ENCODE data around the gene NMT1. TPM values are rescaled to one million over a fixed set of nuclear protein-coding genes. Genes with fewer than 3 reads are reported as not detected.

The NMT1 gene
- total RNA-seq, 6 experiments from 2014 or later: 135 to 152 (median 142) TPM

GRCh38 chr17:45127207-45127547 is 66.1 kb downstream of the NMT1 start:
- DNase-seq: no peak
- Mint-ChIP-seq H3K36me3 (ENCODE audit: low read depth) (peaks cover 4% of the 10 kb centered on the region; the same call in 1 of the 2 replicates), H3K27me3 (ENCODE audit: insufficient read depth) (no peaks in the 10 kb centered on the region), H3K27ac (peak overlapping the region; percentile 76; the same call in 1 of the 2 replicates), H3K4me1 (ENCODE audit: low read depth) (peaks cover 74% of the 10 kb centered on the region), H3K4me3 (no peak overlapping the region), H3K9me3 (no peaks in the 10 kb centered on the region)
- no peak for TF ChIP-seq CTCF (IDR thresholded peaks at IDR 0.05)

GRCh38 chr17:45127548-45128300 is 66.6 kb downstream of the NMT1 start:
- Mint-ChIP-seq H3K36me3 (ENCODE audit: low read depth) (peaks cover 4% of the 10 kb centered on the region; the same call in 1 of the 2 replicates), H3K27me3 (ENCODE audit: insufficient read depth) (no peaks in the 10 kb centered on the region), H3K27ac (peak overlapping the region; percentile 76), H3K4me1 (ENCODE audit: low read depth) (peaks cover 69% of the 10 kb centered on the region), H3K9me3 (no peaks in the 10 kb centered on the region), H3K4me3 (peak overlapping the region; percentile 35)
- TF ChIP-seq CTCF (IDR thresholded peaks at IDR 0.05): no peak
- DNase-seq: peak; percentile 31

GRCh38 chr17:45128331-45128730 is 67.2 kb downstream of the NMT1 start:
- Mint-ChIP-seq H3K4me1 (ENCODE audit: low read depth) (peaks cover 63% of the 10 kb centered on the region), H3K9me3 (no peaks in the 10 kb centered on the region), H3K4me3 (peak overlapping the region; percentile 35), H3K36me3 (ENCODE audit: low read depth) (peaks cover 4% of the 10 kb centered on the region; the same call in 1 of the 2 replicates), H3K27ac (peak overlapping the region; percentile 76), H3K27me3 (ENCODE audit: insufficient read depth) (no peaks in the 10 kb centered on the region)
- TF ChIP-seq CTCF (IDR thresholded peaks at IDR 0.05): no peak
- no peak for DNase-seq

- no peaks in the 10 kb centered on the region for H3K27me3 Mint-ChIP-seq (ENCODE audit: insufficient read depth)
- DNase-seq: no peak
- no peaks in the 10 kb centered on the region for H3K9me3 Mint-ChIP-seq
- peaks cover 64% of the 10 kb centered on the region for H3K4me1 Mint-ChIP-seq (ENCODE audit: low read depth)
- peaks cover 4% of the 10 kb centered on the region; the same call in 1 of the 2 replicates for H3K36me3 Mint-ChIP-seq (ENCODE audit: low read depth)
- peak overlapping the region; percentile 76 for H3K27ac Mint-ChIP-seq
- no peak overlapping the region for H3K4me3 Mint-ChIP-seq
- TF ChIP-seq CTCF (IDR thresholded peaks at IDR 0.05): no peak
Measured at GRCh38 chr17:45128989-45129388, 67.9 kb downstream of the NMT1 start.

GRCh38 chr17:45129426-45129939 is 68.4 kb downstream of the NMT1 start:
- TF ChIP-seq CTCF (IDR thresholded peaks at IDR 0.05): no peak
- no peaks in the 10 kb centered on the region for H3K27me3 Mint-ChIP-seq (ENCODE audit: insufficient read depth)
- H3K4me1 Mint-ChIP-seq (ENCODE audit: low read depth): peaks cover 60% of the 10 kb centered on the region
- H3K4me3 Mint-ChIP-seq: no peak overlapping the region
- peaks cover 4% of the 10 kb centered on the region; the same call in 1 of the 2 replicates for H3K36me3 Mint-ChIP-seq (ENCODE audit: low read depth)
- H3K27ac Mint-ChIP-seq: peak overlapping the region; percentile 47
- no peaks in the 10 kb centered on the region for H3K9me3 Mint-ChIP-seq
- DNase-seq: no peak

All from HFFc6 (cell line).